Colonic mucosa (tissue), 4 donors: Measurements from ENCODE around the gene PBX4. TPM values are rescaled to one million over a fixed set of nuclear protein-coding genes. Genes with fewer than 3 reads are reported as not detected.

Experiments used
- DNase-seq: peaks from one replicate; pipeline ENCODE4 v3.0.0-alpha.2; 2020
- H3K27ac ChIP-seq: fragments of 200-600 bp; one replicate; pipeline ENCODE4 v1.8.0; 2021
- H3K27me3 ChIP-seq: fragments of 200-600 bp; one replicate; pipeline ENCODE4 v1.8.0; 2021
- H3K36me3 ChIP-seq: fragments of 200-600 bp; one replicate; pipeline ENCODE4 v1.8.0; 2021
- H3K4me1 ChIP-seq: fragments of 200-600 bp; one replicate; pipeline ENCODE4 v1.8.0; 2021; ENCODE audit warnings: mild to moderate bottlenecking
- H3K4me3 ChIP-seq: fragments of 200-600 bp; one replicate; pipeline ENCODE4 v1.8.0; 2021
- H3K9ac ChIP-seq, 2 donors: one replicate each; pipeline ENCODE4 v1.7.0; 2013; ENCODE audit warnings: control low read depth in 2 of 2, low read depth in 2 of 2, low read length in 2 of 2
- H3K9me3 ChIP-seq: fragments of 200-600 bp; one replicate; pipeline ENCODE4 v1.8.0; 2021
- CTCF ChIP-seq: fragments of 200-600 bp; IDR thresholded peaks from one replicate; pipeline ENCODE4 v1.8.0; 2022; ENCODE audit warnings: antibody characterized with exemption, mild to moderate bottlenecking
- intact Hi-C: fragments of 100-400 bp; cut with DNase I; formaldehyde crosslinking; loops from one replicate; pipeline ENCODE4 v1.14.1; 2022
- total RNA-seq, 2 donors: library from RNA; stranded (reverse); fragmentation: NEBNext Ultra II Directional in 1 of 2; extraction: Animal tissue kit (Norgen Biotek cat#: 25700) in 1 of 2; gene quantifications; one replicate each; pipeline ENCODE4 v1.2.1, GENCODE V29; 2021
- donor health status: healthy.
- donor health status: DM: no; HTN: no; CAD: no.
- donor health status: DM: no; HTN: no; CAD: no.

The PBX4 gene
- total RNA-seq, 2 donors from 2014 or later, result 2.3 to 4.9 TPM

DNA sequence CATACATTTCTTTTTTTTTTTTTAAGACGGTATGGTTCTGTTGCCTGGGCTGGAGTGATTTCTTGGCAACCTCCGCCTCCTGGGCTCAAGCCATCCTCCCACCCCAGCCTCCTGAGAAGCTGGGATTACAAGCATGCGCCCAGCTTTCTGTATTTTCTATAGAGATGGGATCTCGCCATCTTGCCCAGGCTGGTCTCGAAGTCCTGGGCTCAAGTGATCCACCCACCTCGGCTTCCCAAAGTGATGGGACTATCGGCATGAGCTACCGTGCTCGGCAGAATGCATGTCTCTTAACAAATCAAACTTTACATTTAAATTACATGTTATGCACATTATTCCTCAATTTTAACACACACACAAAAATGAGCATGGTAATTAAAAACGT is 101.3 kb downstream of the PBX4 start:
- no peak overlapping the region for H3K27ac ChIP-seq
- no peaks in the 10 kb centered on the region for H3K27me3 ChIP-seq
- H3K4me3 ChIP-seq, result peak overlapping the region; percentile 65
- TF ChIP-seq CTCF, result no peak
- H3K36me3 ChIP-seq, result no peaks in the 10 kb centered on the region
- H3K9ac ChIP-seq, result no peak overlapping the region
- intact Hi-C loops, result no loop called here
- peaks cover 8% of the 10 kb centered on the region for H3K4me1 ChIP-seq
- H3K9me3 ChIP-seq, result no peaks in the 10 kb centered on the region
- DNase-seq, result no peak

DNA sequence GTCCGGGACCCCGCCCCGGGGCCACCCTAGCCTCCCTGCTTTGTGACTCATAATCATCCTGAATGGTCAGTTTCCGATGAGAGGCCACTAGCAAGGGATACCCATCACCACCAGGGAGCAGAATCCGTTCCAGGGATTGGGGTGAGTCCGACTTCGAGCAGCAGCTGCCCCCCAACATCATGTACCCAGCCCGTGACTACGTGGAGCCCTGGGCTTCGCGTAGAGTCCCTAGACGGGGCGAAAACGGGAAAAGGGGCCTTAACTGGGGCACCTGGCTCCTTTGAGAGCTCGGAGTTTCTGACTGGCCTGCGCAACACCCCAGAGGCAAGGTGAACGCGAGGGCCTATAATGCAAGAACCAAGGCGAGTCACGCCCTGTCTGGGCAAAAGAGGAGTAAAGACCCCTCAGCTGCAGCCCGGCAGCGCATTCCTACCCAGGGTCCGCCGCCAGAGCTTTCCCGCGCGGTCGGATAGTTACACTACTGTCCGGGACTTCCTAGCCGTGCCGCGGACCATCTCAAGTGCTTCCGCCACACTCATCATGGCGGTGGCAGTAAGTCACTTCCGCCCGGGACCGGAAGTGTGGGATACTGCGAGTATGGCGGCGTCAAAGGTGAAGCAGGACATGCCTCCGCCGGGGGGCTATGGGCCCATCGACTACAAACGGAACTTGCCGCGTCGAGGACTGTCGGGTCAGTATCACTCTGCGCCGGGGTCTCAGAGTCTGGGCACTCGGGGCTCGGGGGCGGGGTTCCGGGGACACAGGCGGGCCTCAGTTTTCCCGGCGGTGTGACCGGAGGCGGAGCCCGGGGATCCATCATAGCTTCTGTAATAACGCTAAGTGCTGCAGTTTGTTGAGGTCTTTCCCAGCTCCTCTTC is 102.6 kb downstream of the PBX4 start, which contains the start of gene NDUFA13:
Gene NDUFA13, plus strand, starts transcription at position 584 of the 878 bp plus-strand sequence. Its CDS starts 14 bp downstream, at position 598.
- no peak for TF ChIP-seq CTCF
- intact Hi-C loops, result no loop called here
- Histone ChIP-seq H3K27me3 (no peaks in the 10 kb centered on the region), H3K9me3 (no peaks in the 10 kb centered on the region), H3K36me3 (no peaks in the 10 kb centered on the region), H3K9ac (peak within 1 kb of the TSS; percentile 76 to 92), H3K4me3 (peak within 1 kb of the TSS; percentile 65), H3K27ac (peak within 1 kb of the TSS; percentile 75), H3K4me1 (peaks cover 8% of the 10 kb centered on the region)
- DNase-seq, result peak; percentile 96

- DNase-seq, result peak; percentile 32
- Histone ChIP-seq H3K4me3 (peak within 1 kb of the TSS; percentile 65), H3K27me3 (no peaks in the 10 kb centered on the region), H3K27ac (peak within 1 kb of the TSS; percentile 75), H3K4me1 (peaks cover 8% of the 10 kb centered on the region), H3K9ac (peak within 1 kb of the TSS; percentile 76 to 92), H3K36me3 (no peaks in the 10 kb centered on the region), H3K9me3 (no peaks in the 10 kb centered on the region)
- TF ChIP-seq CTCF, result no peak
- intact Hi-C loops, result no loop called here
Observed at GRCh38 chr19:19514881-19515641, 103.4 kb downstream of the PBX4 start, which contains the start of gene TSSK6. TSSK6 (minus strand) TSS chr19:19515548; CDS start chr19:19515427, 121 bp downstream.

GRCh38 chr19:19514215-19514657 is 104.3 kb downstream of the PBX4 start:
- Histone ChIP-seq H3K9me3 (no peaks in the 10 kb centered on the region), H3K27ac (no peak overlapping the region), H3K4me1 (peaks cover 8% of the 10 kb centered on the region), H3K27me3 (no peaks in the 10 kb centered on the region), H3K4me3 (no peak overlapping the region), H3K36me3 (no peaks in the 10 kb centered on the region), H3K9ac (no peak overlapping the region)
- peak; percentile 63 for DNase-seq
- intact Hi-C loops, result no loop called here
- no peak for TF ChIP-seq CTCF

DNA sequence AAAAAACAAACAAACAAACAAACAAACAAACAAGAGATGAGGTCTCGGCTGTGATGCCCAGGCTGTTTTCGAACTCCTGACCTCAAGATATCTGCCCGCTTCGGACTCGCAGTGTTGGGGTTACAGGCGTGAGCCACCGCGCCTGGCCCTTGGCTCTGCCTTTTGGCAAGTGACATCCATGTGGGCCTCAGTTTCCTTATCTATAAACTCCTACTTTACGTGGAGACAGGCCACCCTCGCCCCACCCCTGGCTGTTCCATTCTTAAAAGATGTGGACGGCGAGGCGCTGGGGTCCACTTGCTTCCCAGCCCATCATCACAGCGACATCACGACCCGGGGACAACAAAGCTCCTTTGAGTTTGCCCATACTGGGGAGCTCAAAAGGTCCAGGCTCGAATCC is 104.8 kb downstream of the PBX4 start:
- no peak for DNase-seq

More for the DNA sequence above, 104.8 kb downstream of the PBX4 start:
- Histone ChIP-seq H3K9me3 (no peaks in the 10 kb centered on the region), H3K36me3 (no peaks in the 10 kb centered on the region), H3K27me3 (no peaks in the 10 kb centered on the region), H3K9ac (no peak overlapping the region), H3K4me3 (no peak overlapping the region), H3K27ac (no peak overlapping the region), H3K4me1 (peaks cover 8% of the 10 kb centered on the region)
- no peak for TF ChIP-seq CTCF
- intact Hi-C loops, result no loop called here
